BJ (cell line): Measurements from ENCODE around the gene DLG2. TPM values are rescaled to one million over a fixed set of nuclear protein-coding genes. Genes with fewer than 3 reads are reported as not detected.
"Not testable (repeated sequence)": the region's sequence is repeated elsewhere in the genome, so short reads cannot be mapped to it uniquely, and the experiment has no call there.

Source experiments
- CTCF ChIA-PET: fragments of 350-600 bp; formaldehyde crosslinking; extraction: SDS; loops from one replicate; lab custom pipeline; 2021; ENCODE audit warnings: antibody characterized with exemption, inconsistent platforms; lab: Yijun Ruan, JAX
- POLR2A ChIA-PET: fragments of 300-600 bp; sonication (Branson Sonifier 250); formaldehyde crosslinking; extraction: SDS; loops from one replicate; lab custom pipeline; 2021; ENCODE audit warnings: antibody characterized with exemption; lab: Charles Lee
- DNase-seq: peaks from one replicate; pipeline ENCODE4 v3.0.0-alpha.2; 2011; ENCODE audit warnings: low read depth
- H3K27me3 ChIP-seq: 2 replicates; pipeline ENCODE4 v1.6.0; 2011; ENCODE audit warnings: low read length; ENCODE audit not compliant: control insufficient read depth, insufficient read depth
- H3K36me3 ChIP-seq: 2 replicates; pipeline ENCODE4 v1.5.1; 2011; ENCODE audit warnings: low read length; ENCODE audit not compliant: control insufficient read depth, insufficient read depth
- H3K4me3 ChIP-seq: 2 replicates; pipeline ENCODE4 v1.5.1; 2011; ENCODE audit warnings: low read depth, mild to moderate bottlenecking, control low read depth, low read length
- CTCF ChIP-seq: IDR thresholded peaks from 2 replicates; pipeline ENCODE4 v1.5.1; 2011; ENCODE audit warnings: low read depth, mild to moderate bottlenecking, control low read depth, inconsistent platforms, low read length, moderate library complexity; ENCODE audit not compliant: insufficient read depth
- polyA plus RNA-seq: library from polyadenylated mRNA; depleted of rRNA; stranded (reverse); fragments of >200 nt; gene quantifications from 2 replicates; pipeline ENCODE4 v1.2.3, GENCODE V29; 2011

Gene DLG2
- polyA plus RNA-seq, 1 experiment, result 0.28 TPM

- no peak for TF ChIP-seq CTCF
- ChIA-PET POLR2A (no interaction called here), CTCF (no interaction called here)
- H3K36me3 ChIP-seq, result no peaks in the 10 kb centered on the region
- H3K4me3 ChIP-seq, result no peak overlapping the region
- H3K27me3 ChIP-seq, result peaks cover 3% of the 10 kb centered on the region; the same call in 1 of the 2 replicates
- DNase-seq, result no peak
Measured at GRCh38 chr11:83608571-83608970, 2018.6 kb downstream of the DLG2 start.

- no peaks in the 10 kb centered on the region for H3K36me3 ChIP-seq
- no peak for TF ChIP-seq CTCF
- H3K27me3 ChIP-seq, result no peaks in the 10 kb centered on the region; the same call in 1 of the 2 replicates
- CTCF ChIA-PET, result no interaction called here
- no peak for DNase-seq
- POLR2A ChIA-PET, result no interaction called here
- H3K4me3 ChIP-seq, result no peak overlapping the region
Measured at GRCh38 chr11:83601914-83602527, 2025.1 kb downstream of the DLG2 start.

GRCh38 chr11:83601201-83601913 is 2025.8 kb downstream of the DLG2 start:
- POLR2A ChIA-PET, result interaction anchor here (0.5 kb wide), 1 partner anchor 36 kb away, joined by 3 read pairs; no protein-coding TSS in a partner anchor
- Histone ChIP-seq H3K36me3 (no peaks in the 10 kb centered on the region), H3K4me3 (no peak overlapping the region), H3K27me3 (no peaks in the 10 kb centered on the region; the same call in 1 of the 2 replicates)
- no peak for DNase-seq
- CTCF ChIA-PET, result no interaction called here
- no peak for TF ChIP-seq CTCF

DNA sequence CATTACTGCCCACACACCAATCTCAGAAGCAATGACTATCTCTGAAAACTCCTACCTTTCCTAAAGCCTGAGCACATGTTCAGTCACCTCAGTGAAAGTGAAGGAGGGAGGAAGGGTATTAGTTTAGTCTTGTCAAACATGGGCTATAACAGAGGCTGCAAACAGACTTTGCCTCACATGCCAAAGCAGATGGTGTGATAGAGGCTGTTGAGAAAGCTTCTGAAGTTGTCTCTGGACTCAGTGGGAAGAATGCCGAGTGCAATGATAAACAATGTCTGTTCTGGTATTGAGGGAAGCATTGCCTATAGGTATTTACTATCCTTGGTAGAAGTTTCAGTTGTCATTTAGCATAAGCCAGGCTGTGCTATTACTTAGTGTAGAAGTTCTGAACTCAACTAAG is 2026.5 kb downstream of the DLG2 start:
- H3K4me3 ChIP-seq, result no peak overlapping the region
- no peak for DNase-seq
- H3K27me3 ChIP-seq, result no peaks in the 10 kb centered on the region; the same call in 1 of the 2 replicates
- no peak for TF ChIP-seq CTCF
- H3K36me3 ChIP-seq, result no peaks in the 10 kb centered on the region
- CTCF ChIA-PET, result no interaction called here
- POLR2A ChIA-PET, result no interaction called here

- ChIA-PET POLR2A (no interaction called here), CTCF (no interaction called here)
- H3K27me3 ChIP-seq, result no peaks in the 10 kb centered on the region; the same call in 1 of the 2 replicates
- H3K36me3 ChIP-seq, result no peaks in the 10 kb centered on the region
- no peak for DNase-seq
- TF ChIP-seq CTCF, result no peak
- no peak overlapping the region for H3K4me3 ChIP-seq
Measured at GRCh38 chr11:83599066-83599465, 2028.1 kb downstream of the DLG2 start.

GRCh38 chr11:83587797-83588196 is 2039.3 kb downstream of the DLG2 start:
- H3K27me3 ChIP-seq, POLR2A ChIA-PET, CTCF ChIA-PET, H3K4me3 ChIP-seq, DNase-seq, H3K36me3 ChIP-seq: not testable (repeated sequence)
